Stimulated activated CD4-positive, alpha-beta T cell treated with anti-CD3 and anti-CD28 coated beads, Interleukin-1b, Interleukin-23, amount 100 ng/mL, for 1 hour (primary cell): Measurements from ENCODE around the gene ACADL.
A peak's percentile ranks its signal among the peaks of the same experiment; 100 is the strongest.
"Not testable (repeated sequence)": the region's sequence is repeated elsewhere in the genome, so short reads cannot be mapped to it uniquely, and the experiment has no call there.

ENCODE experiments used
- DNase-seq, 2 donors: peaks; one replicate each; pipeline ENCODE4 v3.0.0-alpha.2; 2020; ENCODE audit warnings: low read depth in 2 of 2

ACADL gene

DNA sequence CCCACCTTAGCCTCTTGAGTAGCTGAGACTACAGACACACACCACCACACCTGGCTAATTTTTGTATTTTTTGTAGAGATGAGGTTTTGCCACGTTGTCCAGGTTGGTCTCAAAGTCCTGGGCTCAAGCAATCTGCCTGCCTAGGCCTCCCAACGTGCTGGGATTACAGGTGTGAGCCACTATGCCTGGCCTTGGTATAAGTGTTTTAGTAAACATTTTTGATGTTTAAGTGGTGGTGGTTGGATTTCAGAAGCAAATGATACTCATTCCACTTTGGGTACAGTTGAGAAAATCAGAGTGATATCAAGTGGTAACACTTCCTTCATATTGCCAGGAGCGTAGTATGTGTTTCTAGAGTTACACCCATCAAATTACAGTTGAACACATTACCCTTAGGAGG lies 25.4 kb downstream of the ACADL start:
- no peak for DNase-seq

- DNase-seq, result no peak
Measured at GRCh38 chr2:210199186-210199765, 26.0 kb downstream of the ACADL start.

GRCh38 chr2:210198326-210198725 lies 26.9 kb downstream of the ACADL start:
- no peak for DNase-seq

GRCh38 chr2:210197720-210198119 lies 27.5 kb downstream of the ACADL start:
- no peak for DNase-seq

DNA sequence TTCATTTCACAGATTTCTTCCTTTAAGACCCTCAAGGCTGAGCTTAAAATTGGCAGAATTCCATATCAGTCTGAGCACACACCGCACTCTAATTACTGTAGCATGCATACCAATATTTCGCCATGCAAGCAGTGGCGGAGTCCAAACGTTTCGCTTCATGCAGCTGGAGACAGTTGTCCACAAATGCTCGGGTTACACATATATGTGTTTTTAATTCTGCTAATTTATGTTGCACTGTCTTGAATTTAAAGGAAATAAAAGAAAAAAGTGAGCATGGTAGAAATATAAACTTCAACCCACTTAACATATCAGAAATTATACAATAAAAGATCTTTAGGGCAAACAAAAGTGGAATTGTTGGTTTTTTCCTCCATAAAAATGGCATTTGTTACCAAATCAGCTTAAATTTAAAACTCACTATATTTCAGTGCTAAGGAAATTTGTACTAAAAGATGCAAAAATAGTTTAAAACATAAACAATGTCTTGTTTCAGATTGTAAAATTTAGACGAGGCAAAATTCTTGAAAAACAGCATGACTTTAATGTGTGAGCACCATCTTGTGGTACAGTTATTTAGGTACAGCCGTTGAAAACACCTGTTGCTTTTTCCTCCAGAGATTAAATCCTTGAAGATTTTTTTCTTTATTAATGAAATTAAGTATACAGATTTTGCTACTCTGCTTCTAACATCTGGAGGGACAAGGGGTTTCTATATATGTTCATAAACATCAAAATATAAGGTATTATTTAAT lies 30.0 kb downstream of the ACADL start:
- DNase-seq, result no peak

GRCh38 chr2:210190345-210190744 lies 34.9 kb downstream of the ACADL start:
- no peak for DNase-seq

- no peak for DNase-seq
Measured at GRCh38 chr2:210189452-210190138, 35.7 kb downstream of the ACADL start.

DNA sequence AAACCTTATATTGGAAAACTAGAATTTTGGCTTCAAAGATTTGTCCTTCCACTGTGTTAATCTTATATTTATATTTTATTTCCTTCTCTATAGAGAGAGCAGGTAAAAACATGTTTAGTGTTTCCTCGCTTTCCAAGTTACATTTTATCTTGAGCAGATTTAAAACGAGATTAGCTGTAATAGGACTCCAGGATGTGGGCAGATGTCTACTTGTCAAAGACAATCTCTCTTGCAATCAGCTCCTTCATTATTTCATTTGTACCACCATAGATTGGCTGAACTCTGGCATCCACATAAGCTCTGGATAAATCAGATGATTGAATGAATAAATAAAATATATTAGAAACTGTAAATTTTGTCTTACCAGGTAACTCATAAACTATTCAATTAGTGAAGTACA lies 36.5 kb downstream of the ACADL start:
- no peak for DNase-seq

DNA sequence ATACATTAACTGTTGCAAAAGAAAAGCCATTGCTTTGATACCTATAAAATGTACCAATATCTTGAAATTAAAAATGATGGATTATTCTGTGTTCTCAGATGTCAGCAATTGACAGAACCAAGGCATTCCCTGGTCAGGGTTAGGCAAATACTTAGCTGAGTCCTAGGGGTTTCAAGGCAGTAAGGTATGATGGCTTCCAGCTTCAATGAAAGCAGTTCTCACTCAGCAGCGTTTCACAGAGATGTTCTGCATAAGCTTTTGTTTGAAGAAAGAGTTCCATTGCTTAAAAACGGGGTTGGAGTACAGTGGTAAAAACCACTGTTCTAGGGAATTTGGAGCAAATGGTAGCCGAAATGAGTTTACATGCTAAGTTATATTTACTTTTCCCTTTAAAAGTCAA lies 37.1 kb downstream of the ACADL start:
- DNase-seq, result no peak

GRCh38 chr2:210183936-210184335 lies 41.3 kb downstream of the ACADL start:
- DNase-seq, result not testable (repeated sequence)

DNA sequence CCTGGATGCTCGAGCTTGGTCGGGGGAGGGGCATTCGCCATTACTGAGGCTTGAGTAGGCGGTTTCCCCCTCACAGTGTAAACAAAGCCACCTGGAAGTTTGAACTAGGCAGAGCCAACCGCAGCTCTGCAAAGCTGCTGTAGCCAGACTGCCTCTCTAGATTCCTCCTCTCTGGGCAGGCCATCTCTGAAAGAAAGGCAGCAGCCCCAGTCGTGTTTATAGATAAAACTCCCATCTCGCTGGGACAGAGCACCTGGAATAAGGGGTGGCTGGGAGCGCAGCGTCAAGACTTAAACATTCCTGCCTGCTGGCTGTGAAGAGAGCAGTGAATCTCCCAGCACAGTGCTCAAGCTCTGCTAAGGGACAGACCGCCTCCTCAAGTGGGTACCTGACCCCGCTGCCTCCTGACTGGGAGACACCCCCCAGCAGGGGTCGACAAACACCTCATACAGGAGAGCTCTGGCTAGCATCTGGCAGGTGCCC lies 43.6 kb downstream of the ACADL start:
- not testable (repeated sequence) for DNase-seq

DNA sequence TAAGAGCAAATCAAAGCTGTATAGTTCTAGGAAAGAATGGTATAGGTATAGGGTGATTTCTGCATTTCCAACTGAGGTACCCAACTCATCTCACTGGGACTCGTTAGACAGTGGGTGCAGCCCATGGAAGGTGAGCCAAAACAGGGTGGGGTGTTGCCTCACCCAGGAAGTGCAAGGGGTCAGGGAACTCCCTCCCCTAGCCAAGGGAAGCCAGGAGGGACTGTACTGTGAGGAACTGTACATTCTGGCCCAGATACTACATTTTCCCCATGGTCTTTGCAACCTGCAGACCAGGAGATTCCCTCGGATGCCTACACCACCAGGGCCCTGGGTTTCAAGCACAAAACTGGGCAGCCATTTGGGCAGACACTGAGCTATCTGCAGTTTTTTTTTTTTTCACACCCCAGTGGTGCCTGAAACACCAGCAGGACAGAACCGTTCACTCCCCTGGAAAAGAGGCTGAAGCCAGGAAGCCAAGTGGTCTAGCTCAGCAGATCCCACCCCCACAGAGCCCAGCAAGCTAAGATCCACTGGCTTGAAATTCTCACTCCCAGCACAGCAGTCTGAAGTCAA lies 44.1 kb downstream of the ACADL start:
- not testable (repeated sequence) for DNase-seq

DNA sequence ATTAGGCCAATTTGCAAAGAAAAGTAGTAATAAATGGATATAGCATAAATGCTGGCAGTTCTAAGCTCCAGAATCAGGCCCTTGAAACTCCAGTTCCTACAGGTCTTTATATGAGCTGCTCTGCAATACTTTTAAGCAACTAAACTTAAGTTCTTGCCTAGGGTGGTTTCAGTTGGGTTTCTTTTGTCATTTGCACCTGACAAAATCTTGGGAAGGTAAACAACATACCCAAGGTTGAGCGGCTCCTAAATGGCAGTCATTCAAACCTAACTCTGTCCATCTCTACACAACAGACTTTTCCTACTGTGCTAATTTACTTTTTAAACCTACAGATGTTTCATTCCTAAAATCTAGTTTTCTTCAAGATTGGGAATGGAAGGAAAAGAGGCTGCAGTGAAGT lies 44.8 kb downstream of the ACADL start:
- DNase-seq, result no peak

DNA sequence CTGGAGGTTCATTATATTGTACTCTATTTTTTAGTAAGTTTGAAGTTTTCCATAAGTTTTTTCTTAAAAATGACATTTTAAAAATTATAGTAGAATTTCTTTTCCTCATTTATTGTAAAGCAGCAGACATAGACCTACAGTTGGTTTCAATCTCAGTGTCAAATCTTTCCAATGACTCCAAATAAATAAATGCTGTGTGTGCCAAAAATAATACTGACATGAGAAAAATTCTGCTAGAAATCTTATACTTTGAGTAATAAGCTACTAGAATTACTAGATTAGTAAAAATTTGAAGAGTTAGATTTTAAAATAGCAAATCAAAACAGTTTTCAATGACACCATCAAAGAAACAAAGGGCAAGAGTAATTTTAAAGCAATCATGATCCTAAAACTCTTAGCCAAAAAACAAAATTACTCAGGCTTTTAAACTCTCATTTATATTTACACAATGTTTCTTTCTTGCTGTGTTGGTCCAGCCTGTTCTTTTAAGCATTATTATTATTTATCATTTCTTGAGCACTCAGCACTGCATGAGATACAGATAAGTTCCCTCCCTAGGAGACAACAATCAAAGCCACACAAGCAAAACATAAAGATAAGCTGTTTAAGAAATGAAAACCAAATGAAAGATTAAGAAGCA lies 45.8 kb downstream of the ACADL start:
- no peak for DNase-seq

DNA sequence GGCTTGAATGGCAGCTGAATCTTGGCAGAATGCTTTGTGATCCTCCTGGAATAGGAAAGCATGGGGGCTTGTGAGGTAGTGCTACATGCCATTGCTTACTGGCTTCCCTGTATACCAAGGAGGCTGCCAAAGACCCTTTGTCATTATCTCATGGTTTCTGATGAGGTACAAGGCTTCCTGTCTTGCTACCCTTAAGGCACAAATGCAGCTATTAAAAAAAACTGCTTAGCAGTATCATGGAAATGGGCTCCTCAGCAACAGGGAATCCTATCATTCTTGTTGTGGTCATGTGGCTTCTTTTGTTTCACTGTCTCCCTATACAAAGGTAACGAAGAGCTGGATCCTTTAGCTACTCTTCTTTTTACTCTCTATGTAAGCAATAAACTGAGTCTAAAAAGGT lies 47.5 kb downstream of the ACADL start:
- DNase-seq, result no peak

DNA sequence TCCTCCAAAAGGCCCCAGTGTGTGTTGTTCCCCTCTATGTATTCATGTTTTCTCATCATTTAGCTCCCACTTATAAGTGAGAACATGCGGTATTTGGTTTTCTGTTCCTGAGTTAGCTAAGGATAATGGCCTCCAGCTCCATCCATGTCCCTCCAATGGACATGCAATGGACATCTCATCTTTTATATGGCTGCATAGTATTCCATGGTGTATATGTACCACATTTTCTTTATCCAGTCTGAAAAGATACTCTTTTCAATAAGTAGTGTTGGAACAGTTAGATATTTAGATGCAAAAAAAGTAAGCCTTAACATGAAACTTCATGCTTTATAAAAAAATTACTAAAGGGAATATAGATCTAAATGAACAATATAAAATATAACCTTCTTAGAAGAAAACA lies 48.1 kb downstream of the ACADL start:
- not testable (repeated sequence) for DNase-seq

- no peak for DNase-seq
Measured at GRCh38 chr2:210174086-210174485, 51.2 kb downstream of the ACADL start.

DNA sequence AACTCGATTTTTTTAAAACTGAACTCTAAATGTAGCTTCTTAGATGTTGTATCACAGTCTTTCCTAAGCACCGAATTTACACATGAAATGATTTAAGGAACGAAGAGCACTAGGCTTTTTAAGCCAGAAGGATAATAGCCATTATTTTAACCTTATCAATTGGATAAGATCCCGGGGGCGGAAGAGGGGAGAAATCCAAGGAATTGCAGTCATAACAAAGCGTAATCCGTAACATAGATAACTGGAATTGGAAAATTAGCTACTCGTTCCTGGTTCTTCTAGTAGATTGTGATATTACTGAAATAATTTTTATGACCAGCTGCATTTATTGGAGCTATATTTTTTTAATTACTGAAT lies 53.0 kb downstream of the ACADL start:
- no peak for DNase-seq

GRCh38 chr2:210171309-210172218 lies 53.7 kb downstream of the ACADL start, which contains the start of gene KANSL1L:
TSS of gene KANSL1L (minus strand) at chr2:210171409. CDS start at chr2:210154582, 16,827 bp downstream.
- DNase-seq, result peak; percentile 91 to 97

DNA sequence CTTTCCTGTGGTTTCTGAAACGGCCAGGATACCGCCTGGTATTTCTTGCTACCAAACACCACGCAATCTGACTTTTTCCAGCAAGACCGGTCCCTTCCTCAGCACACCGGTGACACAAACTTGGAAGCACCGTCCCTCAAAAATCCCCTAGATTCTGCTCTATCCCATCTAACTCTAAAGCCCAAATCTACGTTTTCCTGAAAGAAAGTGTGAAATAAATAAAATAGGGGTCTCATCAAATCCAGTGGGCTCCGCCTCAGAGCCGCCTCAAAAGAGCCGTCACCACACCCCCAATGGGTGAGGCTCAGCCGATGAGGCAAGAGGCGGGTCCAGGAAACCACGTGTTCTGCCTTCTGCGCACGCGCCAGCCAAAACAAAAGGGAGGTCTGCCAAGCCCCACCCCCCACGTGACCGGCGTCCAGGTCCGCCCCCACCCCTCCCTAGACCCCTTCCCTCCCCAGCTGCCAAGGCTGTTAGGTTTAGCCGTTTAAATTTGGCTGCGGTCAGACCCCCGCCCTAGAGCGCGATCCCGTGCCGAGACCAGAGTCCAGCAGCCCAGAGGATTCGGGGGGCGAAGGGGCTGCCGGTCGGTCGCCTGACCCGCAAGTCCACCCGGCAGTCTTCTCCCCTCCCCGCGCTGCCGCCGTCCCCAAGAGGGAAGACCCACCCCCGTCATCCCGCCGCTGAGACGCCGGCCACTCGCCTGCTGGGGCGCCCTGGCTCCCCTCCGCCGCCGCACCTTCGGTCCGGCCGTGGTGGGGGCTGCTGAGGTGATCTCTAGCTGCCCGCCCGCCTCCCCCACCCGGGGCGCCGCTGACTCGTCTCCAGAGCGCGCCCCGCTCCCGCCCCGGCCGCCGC lies 54.6 kb downstream of the ACADL start:
- peak; percentile 91 to 97 for DNase-seq
